Measurements from ENCODE around the gene WDR82.
"Not testable (repeated sequence)": the region's sequence is repeated elsewhere in the genome, so short reads cannot be mapped to it uniquely, and the experiment has no call there.

Gene WDR82

DNA sequence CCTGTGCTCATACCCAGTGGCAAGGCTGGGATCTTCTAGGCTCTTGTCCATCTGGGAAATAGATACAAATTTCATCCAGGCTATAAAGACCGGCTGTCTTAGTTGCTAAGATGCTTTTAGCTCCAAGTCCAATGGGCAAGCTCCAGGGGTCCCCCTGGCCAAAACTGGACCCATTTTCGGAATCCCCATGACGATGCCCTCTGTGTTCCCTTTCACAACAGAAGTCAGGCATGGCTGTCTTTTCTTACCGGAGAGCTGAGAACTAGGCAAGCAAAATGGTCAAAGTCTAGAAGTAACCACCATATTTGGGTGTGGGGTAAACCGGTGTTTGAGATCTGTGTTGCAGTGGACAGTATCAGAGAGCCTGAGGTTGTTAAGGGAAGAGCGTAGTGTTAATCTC lies 10.2 kb upstream of the WDR82 start:
- no peak for DNase-seq

- DNase-seq = peak; percentile 64
Observed at GRCh38 chr3:52286777-52287110, 8.3 kb upstream of the WDR82 start.

- not testable (repeated sequence) for DNase-seq
Observed at GRCh38 chr3:52284051-52284450, 5.6 kb upstream of the WDR82 start.

- no peak for DNase-seq
Observed at GRCh38 chr3:52283306-52283705, 4.9 kb upstream of the WDR82 start.

GRCh38 chr3:52281981-52282801 lies 3.7 kb upstream of the WDR82 start:
- DNase-seq = no peak

DNA sequence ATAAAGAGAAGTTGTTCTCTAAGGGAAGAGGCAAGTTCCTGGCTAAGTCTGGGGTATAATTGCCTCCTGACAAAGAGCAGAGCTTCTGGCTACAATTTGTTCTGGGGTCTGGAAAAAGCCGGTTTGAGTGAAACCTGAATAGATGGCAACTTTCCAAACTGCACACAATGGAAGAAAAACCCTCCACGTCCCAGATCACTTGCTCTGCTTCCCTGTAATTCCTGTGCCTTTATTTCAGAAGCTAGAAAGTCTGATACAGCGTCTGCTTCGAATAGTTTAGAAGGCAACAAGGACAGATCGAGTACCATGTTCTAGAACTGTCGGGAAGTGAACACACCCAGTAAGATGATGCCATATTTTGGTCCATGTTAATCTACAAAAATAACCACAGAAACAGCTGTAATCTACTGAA lies 1.6 kb upstream of the WDR82 start:
- DNase-seq = no peak

- no peak for DNase-seq
Observed at GRCh38 chr3:52279596-52279995, 1.1 kb upstream of the WDR82 start.

GRCh38 chr3:52277972-52278509 lies 408 bp downstream of the WDR82 start:
- no peak for DNase-seq

GRCh38 chr3:52277071-52277964 lies 1.1 kb downstream of the WDR82 start:
- DNase-seq = peak; percentile 50

GRCh38 chr3:52274781-52275180 lies 3.7 kb downstream of the WDR82 start:
- not testable (repeated sequence) for DNase-seq

DNA sequence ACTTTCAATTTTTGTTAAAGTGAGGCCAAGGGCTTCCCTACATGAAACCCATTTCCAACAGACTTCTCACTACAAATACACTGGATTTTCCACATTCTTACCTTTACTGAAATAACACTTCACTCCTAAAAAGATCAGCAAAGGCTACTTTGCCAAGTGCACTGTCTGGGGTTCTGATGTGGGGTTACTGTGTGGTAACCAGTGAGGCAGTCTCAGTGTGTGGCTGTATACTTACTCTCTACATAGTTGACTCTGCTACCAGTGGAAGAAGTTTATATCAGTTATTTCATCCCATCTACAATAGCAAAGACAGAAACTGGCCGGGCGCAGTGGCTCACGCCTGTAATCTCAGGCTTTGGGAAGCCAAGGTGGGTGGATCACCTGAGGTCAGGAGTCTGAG lies 5.6 kb downstream of the WDR82 start:
- DNase-seq = no peak

GRCh38 chr3:52272172-52272571 lies 6.3 kb downstream of the WDR82 start:
- DNase-seq = not testable (repeated sequence)

GRCh38 chr3:52270252-52270754 lies 8.1 kb downstream of the WDR82 start:
- DNase-seq = no peak

- DNase-seq = no peak
Observed at GRCh38 chr3:52269776-52270175, 8.7 kb downstream of the WDR82 start.

DNA sequence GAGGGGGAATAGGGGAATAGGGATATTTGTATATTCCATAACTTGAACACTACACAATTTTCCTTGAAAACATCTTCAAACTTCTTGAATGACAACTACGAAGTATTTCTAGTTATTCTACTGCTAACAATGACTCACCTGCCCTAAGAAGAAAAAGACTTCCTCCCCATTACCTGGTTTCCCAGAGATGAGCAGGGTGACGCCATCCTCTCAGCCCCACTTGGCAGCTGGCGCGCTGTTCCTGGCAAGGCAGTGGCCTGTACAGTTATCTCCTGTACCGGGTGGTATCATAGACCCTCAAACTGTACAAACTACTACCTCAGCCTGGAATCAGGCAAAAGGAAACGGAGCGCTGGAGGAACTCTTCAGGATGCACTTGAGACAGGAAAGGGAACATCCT lies 10.4 kb downstream of the WDR82 start:
- no peak for DNase-seq

GRCh38 chr3:52265387-52265786 lies 13.1 kb downstream of the WDR82 start:
- no peak for DNase-seq

DNA sequence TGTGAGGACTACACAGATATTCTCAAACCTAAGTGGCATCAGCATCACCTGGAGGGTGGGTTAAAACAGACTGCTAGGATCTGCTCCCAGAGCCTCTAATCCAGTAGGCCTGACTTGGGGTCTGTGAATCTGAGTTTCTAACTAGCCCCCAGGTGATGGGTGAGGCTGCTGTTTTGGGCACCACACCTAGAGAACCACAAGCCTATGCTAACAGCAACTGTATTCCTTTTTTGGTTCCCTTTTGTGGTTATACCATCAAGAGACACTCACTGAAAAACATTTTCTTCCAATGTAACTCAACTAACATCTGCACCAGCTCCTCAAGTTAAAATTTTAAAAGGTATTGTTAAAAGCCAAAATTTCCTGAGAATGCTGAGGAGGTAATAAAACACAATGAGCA lies 16.0 kb downstream of the WDR82 start:
- DNase-seq = no peak

DNA sequence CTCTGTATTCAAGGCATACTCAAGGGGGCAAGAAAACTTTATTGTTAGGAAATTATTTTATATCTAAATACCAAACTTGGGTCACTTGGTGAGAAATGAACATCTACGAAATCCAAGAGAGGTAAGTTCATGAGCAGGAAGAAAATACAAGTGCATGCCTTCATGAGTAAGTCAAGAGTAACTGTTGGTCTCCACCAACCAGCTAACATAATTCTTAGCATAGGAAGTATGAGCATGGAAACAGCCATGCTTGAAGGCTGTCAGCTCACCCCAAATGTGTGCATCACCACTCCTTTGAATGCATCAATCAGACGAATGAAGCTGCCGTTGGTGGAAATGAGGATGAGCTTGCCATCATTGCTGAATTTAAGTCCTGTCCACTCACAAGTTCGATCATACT lies 19.0 kb downstream of the WDR82 start:
- no peak for DNase-seq

DNA sequence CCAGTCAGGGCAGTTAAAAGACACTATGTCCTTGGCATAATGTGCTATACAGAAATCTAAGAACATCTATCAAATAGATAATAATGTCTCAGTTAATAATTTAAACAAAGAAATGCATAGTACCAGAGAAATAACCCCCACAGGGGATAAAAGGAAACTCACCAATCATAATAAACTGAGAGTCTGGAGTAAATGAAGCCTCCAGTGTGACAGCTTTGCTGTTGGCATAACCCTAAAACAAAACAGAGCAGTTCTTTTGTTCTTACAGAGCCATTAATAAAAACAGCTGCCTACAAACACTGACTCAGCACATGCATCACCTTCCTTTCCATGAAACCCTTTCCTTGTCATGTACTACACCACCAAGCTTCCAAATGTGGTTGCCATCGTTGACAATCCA lies 19.4 kb downstream of the WDR82 start:
- no peak for DNase-seq

DNA sequence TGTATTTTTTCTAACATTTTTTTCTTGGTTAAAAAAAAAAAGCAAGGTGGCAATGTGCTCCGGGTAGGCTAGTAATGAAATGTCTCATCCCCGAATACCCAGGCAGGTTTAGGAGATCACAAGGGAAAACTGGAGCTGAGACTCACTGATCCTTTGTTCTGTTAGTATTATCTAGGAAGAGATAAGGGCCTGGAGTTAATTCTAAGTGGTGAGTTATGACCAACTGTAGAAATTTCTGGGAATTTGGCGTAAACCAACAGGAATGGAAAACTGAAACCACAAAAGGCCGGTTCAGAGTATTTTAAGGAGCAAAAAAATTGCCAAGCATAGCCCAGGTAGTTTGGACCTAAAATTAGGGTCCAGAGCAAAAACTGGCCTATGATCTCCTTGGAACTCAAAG lies 20.5 kb downstream of the WDR82 start:
- DNase-seq = no peak

DNA sequence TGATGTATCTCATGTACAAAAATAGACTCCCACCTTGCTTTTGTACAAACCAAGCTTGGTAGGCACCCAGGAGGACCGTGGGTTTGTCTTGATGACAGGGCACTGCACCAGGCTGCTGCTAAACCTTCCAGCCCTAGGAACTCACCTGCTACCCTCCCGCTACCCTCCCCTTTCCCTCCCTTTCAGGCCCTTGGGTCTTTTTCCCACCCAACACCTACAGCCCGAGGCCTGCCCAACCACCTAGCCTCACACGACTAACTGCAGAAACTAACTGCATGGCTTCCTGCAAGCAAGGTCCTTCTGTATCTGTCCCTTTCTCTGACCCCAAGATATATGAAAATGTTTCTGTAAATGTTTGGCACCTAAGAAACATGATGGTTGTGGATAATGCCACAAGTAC lies 21.8 kb downstream of the WDR82 start:
- no peak for DNase-seq

DNA sequence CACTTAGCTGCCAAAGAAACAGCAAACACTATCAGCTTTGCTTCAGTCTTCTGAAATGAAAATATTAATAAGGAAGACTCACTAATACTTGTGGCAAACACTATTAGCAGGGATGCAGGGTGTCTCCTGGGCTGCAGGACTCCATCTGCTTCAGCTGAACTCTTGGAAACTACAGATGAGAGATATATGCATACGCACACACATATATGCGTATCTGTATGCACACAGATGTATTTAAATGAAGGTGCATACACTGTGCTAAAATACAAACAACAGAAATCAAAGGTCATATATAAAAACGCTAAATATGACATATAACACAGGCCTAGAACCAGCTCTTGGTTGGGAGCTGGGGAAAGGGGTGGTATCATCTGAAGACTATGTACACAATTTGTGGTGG lies 22.3 kb downstream of the WDR82 start:
- DNase-seq = no peak

GRCh38 chr3:52254608-52255007 lies 23.8 kb downstream of the WDR82 start:
- DNase-seq = no peak
